Measurements from ENCODE around the gene GDPGP1. TPM values are rescaled to one million over a fixed set of nuclear protein-coding genes. Genes with fewer than 3 reads are reported as not detected.

GDPGP1 gene
- polyA plus RNA-seq, 5 donors = 1.7 to 4.6 (median 4.3) TPM

DNA sequence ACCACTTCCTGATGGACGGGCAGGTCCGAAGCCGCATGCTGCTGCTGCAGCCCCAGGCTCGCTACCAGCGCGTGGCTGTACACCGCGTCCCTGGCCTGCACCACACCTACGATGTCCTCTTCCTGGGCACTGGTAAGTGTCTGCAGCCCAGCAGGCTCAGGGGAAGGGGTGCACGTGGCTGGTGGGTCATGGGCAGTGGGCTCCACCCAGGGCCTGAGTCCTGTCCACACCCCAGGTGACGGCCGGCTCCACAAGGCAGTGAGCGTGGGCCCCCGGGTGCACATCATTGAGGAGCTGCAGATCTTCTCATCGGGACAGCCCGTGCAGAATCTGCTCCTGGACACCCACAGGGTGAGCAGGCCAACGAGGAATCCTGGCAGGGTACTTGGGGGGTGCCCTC is 9.0 kb upstream of the GDPGP1 start:
- DNase-seq = no peak

DNA sequence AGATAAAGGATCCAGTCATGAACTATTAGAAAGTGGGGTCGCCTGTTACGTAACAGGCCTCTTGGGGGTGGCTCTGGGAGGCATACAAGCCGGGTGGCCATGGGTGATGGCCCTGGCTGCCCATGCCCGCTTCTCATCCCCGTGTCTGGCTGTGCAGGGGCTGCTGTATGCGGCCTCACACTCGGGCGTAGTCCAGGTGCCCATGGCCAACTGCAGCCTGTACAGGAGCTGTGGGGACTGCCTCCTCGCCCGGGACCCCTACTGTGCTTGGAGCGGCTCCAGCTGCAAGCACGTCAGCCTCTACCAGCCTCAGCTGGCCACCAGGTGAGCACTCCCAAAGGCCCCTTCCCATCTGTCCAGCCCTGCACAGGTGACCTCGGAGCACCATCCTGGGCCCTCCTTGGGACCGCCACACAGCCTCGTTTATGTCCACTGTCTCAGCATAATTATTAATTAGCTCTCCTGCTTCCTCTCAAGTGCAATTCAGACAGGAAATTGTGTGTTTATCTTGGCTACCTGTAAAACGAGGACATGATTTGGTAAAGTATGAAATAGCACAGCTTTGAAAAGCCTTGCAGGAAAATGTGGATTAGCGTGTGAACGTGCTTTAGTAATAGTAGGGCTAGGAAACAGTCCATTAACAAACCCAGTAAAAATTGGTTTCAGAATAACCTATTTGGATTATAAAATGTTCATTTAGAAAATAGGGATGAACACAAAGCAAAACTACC is 8.3 kb upstream of the GDPGP1 start:
- no peak for DNase-seq

GRCh38 chr15:90227336-90227735 is 6.7 kb upstream of the GDPGP1 start:
- DNase-seq = no peak

GRCh38 chr15:90227816-90228772 is 5.9 kb upstream of the GDPGP1 start:
- no peak for DNase-seq

DNA sequence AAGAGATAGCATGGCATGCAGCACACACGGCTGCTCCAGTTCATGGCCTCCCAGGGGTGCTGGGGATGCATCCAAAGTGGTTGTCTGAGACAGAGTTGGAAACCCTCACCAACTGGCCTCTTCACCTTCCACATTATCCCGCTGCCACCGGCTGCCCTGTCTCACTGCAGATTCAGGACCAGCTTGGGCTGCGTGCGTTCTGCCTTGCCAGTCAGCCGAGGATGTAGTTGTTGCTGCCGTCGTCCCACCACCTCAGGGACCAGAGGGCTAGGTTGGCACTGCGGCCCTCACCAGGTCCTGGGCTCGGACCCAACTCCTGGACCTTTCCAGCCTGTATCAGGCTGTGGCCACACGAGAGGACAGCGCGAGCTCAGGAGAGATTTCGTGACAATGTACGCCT is 5.0 kb upstream of the GDPGP1 start:
- no peak for DNase-seq

DNA sequence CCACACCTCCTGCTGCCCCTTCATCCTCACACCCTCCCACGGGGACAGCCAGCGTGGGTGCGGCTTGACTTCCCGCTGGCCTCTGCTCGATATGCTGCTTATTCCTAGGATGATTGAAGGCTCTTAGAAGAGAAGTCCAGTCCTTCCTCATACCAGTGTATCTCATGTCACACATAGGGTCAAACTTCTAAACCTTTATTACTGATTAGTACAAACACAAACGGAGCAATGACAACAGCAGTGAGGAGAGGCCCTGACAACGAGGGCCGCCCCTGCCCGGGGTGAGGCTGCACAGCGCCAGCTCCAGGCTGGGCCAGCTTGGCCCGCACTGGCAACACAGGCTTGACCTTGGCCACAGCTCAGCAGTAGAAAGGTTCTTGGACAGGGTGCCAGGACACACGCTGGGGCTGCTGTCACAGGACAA is 3.9 kb upstream of the GDPGP1 start:
- no peak for DNase-seq

GRCh38 chr15:90230610-90231009 is 3.4 kb upstream of the GDPGP1 start:
- no peak for DNase-seq

DNA sequence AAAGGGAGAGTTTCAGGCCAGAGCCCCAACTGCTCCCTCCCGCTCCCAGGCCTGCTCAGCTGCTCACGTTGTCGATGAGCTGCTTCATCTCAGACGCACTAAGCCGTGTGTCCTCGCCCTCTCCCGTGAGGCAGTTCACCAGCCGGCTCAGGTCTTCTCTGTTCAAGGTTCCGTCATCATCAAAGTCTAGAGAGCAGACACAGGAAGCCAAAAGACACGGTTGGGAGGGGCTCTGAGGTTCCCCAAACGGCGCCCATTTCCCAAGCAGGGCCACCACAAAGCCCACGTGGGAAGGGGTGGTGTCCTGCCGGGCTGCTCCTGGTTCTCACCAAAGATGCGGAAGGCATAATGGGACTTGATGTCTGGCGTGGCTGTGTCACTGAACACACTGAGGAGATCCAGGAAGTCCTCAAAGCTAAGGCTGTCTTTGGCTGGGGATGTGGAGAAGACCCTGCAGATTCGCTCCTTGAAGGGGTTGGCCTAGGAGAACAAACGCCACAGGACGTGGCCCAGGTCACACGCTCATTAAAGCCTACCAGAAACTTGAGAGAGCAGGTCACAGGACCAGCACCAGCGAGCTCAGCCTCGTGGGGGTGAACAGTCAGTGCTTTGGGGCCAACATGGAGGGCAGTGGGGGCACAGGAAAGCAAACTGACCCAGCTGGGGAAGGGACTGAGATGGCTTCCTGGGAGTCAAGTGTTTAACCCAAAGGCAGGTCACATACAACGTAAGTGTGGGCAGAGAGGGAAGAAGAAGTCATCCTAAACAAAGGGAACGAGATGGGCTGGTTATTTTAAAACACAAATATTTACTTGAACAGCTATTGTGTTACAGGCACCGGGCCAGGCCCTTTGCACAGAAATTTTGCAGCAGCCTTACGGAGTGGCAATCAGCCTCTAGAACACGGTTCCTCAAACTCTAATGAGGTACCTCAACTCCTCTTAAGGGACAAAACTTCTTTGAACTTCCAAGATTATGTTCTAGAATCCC is 2.7 kb upstream of the GDPGP1 start:
- no peak for DNase-seq

GRCh38 chr15:90232196-90232595 is 1.8 kb upstream of the GDPGP1 start:
- DNase-seq = no peak

DNA sequence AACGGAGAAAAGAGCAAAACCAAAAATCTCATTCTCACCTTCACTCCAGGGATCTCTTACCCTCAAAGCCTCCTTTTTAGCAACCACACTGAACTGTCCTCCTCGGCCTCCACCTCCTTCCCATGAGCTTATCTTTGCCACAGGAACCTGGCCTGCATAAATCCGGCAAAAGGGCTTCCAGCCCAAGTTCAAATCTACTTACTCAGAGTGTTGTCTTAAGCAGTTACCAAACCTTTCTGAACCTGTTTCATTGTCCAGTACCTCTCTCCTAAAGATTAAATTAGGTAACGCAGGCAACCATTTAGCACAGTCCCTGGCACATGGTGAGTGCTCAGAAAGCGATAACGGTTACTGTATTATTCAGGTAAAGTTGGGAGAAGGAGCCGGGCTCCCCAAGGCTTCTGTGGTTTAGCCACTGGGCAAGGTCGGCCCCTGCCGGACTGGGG is 1.0 kb upstream of the GDPGP1 start:
- DNase-seq = peak in 1 of 2 donors; percentile 28

DNA sequence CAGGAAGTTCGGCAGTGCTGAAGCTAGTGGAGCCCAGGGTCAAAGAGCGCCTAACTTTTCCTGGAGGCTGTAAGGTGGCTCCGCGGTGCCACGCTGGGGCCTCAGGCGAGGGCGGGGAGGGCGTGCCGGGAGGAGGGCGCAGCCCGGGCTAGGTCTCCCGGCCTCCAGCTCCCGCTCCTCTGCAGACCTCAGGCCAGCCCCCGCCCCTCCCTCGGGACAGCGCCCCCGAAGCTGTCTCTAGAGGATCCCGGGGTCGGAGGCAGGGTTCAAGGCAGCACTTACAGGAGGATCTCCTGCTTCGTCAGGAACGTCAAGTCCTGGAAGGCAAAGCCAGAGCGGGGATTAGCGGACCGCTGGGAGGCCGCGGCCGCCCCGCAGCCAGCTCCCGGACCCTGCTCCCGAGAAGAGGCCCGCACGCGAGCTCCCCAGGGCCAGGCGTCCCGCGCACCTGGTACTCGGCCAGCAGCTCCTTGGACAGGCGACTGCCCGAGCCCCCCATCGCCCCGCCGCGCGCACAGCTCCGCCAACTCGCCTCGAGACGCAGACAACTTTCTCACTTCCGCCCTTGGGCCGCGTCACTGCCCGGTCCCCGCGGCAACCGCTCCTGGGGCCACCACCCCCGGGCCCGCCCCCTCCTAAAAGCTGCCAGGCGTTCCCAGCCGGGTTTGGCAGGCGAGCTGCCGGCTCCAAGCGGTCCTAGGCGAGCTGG is 468 bp upstream of the GDPGP1 start, which contains the start of gene CIB1:
TSS of gene CIB1 (minus strand) at position 555 of the 709 bp plus-strand sequence. CDS start at position 499, 56 bp downstream.
- DNase-seq = peak; percentile 96 to 97

GRCh38 chr15:90239371-90239770 is 5.4 kb downstream of the GDPGP1 start:
- no peak for DNase-seq

GRCh38 chr15:90240856-90241255 is 6.8 kb downstream of the GDPGP1 start:
- DNase-seq = no peak

GRCh38 chr15:90241343-90242192 is 7.6 kb downstream of the GDPGP1 start:
- DNase-seq = no peak

- no peak for DNase-seq
These were observed 10.1 kb downstream of the GDPGP1 start for GRCh38 chr15:90243943-90244639.

DNA sequence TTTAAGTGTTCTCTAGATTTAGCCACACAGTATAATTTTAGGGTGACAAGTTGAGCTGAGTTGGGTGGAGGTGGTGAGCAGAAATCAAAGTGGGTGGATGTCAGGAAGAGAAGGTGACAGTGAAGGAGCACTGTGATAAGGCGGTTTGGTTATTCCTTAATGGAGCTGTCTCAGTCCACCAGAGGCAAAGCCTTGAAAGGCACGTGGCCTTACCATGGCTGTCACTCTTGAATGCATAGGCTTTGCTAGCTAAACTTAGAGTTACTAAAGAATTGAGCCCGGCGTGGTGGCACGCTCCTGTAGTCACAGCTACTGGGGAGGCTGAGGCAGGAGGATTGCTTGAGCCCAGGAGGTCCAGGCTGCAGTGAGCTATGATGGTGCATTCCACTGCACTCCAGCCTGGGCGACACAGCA is 14.8 kb downstream of the GDPGP1 start:
- DNase-seq = no peak

DNA sequence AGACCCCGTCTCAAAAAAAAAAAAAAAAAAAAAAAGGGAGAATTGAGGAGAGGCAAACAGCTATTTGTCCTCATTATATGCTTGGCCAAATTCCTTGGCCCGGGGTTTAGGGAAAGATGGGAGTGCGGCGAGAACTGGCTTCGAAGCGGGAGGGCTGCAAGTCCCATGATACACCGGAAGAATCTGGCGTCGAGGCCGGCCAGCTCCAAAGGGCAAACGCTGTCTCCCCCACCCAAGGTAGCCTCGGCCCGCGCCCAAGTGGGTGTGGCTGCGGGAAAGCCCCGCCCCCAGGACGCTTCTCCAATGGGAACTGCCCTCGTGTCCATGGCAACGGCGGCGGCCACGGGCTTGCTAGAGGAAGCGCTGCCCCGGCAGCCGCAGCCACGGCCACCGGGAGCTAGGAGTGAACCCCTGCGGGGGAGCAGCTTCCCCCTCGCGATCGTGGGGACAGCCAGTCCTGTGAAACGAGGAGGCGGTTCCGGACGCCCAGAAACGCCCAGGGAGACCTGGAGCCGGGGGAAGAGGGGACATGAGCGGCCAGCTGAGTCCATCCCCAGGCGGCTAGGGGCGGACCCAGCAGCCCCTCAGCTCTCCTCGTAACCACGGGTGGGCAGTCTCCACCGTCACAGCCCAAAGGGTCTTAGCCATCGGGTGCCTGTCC is 15.3 kb downstream of the GDPGP1 start, which contains the start of gene TTLL13:
TSS of gene TTLL13 (plus strand) at position 354 of the 661 bp plus-strand sequence. CDS start 1,075 bp downstream, outside the sequence.
- peak; percentile 85 to 89 for DNase-seq

DNA sequence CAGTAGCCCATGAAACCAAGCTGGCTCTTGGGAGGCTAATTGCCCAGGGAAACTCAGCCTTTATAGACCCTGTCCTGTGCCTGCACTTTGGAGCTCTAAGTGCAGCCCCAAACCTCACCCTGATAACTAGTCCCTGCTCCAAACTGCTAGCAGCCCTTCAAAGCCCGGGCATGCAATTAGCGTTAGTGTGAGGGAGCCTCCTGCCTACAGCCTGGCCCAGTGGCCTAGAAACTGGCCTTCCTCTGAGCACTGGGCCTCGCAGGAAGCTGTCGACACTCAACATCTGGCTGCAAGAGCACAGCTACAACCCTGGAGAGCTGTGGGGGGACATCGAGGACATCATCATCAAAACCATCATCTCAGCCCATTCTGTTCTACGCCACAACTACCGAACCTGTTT is 23.8 kb downstream of the GDPGP1 start:
- no peak for DNase-seq
